GDM1 (cell line): Measurements from ENCODE around the gene ANKRD40.
"Not testable (repeated sequence)": the region's sequence is repeated elsewhere in the genome, so short reads cannot be mapped to it uniquely, and the experiment has no call there.

Experiments used
- DNase-seq: peaks from one replicate; lab custom pipeline; 2025; lab: John Stamatoyannopoulos, UW

The ANKRD40 gene, protein sequence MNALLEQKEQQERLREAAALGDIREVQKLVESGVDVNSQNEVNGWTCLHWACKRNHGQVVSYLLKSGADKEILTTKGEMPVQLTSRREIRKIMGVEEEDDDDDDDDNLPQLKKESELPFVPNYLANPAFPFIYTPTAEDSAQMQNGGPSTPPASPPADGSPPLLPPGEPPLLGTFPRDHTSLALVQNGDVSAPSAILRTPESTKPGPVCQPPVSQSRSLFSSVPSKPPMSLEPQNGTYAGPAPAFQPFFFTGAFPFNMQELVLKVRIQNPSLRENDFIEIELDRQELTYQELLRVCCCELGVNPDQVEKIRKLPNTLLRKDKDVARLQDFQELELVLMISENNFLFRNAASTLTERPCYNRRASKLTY

DNA sequence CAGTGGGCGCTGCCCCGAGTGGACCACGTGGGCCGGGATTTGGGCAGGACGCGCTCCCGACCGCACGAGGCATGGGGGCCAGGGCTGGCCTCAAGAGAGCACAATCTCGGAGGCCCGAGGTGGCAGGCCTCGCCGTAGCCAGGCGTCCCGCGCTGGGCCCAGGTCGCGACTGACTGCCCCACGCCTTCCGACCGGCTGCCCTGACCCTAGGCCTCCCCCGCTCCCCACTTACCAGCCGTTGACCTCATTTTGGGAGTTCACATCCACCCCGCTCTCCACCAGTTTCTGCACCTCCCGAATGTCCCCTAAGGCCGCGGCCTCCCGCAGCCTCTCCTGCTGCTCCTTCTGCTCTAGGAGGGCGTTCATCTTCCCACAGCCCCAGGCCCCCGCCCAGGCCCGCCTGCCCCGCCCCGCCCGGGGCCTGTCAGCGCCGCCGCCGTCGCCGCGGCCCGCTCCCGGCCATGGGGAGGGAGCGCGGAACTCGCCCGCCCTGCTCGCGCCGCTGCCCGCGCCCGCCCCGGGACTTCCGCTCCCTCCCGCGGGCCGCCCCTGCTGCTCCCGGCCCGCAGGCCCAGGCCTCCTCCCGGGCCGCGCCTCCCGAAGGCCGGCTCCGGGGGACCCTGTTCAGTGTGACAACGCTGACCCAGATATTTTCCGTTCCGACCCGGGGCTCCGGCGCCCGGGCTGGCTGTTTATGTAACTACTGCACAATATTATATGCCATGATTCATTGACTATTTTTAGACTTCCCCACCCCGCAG, at the start of gene ANKRD40:
Gene ANKRD40, minus strand, starts transcription at position 626 of the 761 bp plus-strand sequence. Its CDS starts 260 bp downstream, at position 366.
- peak; percentile 73 for DNase-seq

DNA sequence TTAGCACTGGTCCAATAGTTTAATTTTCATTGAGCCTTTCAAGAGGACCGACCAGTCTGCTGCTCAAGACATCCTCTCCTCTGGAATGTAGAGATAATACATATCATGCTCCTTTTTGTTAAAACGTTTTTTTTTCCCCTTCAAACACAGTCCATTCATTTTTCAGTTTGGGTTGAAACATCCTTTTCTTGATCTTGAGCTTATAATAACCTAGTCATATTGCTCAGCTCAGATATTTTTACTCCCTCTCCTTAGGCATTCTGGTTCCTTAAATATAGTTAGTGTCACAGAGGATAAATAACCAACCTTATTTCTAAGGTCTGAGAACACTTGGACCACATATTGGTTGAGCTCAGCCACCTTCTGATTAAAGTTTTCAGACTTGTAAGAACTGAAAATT, 46.8 kb upstream of the ANKRD40 start:
- no peak for DNase-seq

DNA sequence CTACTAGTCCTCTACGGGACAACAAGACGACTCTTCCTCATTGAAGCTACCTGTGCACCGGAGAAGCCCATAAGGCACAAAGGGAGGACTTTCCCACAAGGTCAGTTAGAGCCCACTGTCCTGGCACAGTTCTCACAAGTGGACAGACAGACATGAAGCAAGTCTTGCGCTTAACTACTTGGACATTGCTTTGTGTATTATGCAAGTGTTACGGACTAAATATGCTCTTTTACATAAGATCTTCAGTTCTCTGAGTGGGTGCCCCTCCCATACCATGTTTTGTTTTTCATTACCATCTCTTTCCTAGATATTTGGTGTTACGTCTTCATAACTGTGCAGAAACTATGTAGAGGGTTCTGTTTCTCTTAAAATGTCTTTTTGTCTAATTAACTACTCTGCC, 41.5 kb upstream of the ANKRD40 start:
- no peak for DNase-seq

DNA sequence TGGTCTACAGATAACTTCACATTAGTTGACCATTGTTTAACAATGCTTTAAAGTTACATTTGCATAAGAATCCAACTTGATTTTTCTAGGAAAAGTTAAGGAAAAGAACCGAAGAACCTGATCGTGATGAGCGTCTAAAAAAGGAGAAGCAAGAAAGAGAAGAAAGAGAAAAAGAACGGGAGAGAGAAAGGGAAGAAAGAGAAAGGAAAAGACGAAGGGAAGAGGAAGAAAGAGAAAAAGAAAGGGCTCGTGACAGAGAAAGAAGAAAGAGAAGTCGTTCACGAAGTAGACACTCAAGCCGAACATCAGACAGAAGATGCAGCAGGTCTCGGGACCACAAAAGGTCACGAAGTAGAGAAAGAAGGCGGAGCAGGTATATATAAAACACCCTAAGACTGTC, 37.9 kb upstream of the ANKRD40 start:
- no peak for DNase-seq

DNA sequence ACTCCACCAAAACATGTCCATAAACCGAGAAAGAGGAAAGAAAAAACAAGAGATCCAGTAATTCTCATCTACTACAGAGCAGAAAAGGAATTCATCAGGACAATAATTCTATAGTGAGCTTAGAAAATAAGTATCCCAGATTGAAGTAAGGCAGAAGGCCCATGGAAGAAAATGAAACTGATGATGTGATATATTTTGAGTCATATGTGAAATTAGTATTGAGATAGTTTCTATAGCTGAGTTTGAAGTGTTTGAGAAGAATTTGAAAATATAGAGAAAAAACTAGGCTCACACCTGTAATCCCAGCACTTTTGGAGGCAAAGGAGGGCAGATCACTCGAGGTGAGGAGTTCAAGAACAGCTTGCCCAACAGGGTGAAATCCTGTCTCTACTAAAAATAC, 31.4 kb upstream of the ANKRD40 start:
- DNase-seq = no peak

DNA sequence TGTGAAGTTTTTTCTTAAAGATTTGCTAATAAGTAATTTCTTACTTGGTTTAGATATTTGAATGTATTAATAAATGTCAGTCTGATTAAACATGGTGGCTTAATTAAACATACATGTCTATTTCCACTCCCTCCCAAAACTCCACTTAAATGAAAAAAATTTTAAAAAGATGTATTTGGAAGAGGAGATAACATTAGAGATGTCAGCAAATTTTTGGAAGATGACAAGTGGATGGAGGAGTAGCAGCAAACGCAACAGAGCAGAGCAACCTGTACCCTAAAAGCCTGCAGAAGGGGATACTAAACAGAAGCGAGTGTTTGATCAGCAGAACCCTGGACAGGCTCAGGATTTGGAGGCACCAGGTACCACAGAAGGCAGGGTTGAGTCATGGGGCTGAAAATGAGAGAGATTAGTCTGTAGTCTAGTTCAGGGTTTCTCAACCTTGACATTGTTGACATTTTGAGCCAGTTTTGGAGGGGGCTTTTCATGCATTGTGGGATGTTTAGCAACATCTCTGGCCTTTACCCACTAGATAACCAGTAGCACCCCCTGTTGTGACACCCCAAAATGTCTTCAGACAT, 29.5 kb upstream of the ANKRD40 start:
- no peak for DNase-seq

DNA sequence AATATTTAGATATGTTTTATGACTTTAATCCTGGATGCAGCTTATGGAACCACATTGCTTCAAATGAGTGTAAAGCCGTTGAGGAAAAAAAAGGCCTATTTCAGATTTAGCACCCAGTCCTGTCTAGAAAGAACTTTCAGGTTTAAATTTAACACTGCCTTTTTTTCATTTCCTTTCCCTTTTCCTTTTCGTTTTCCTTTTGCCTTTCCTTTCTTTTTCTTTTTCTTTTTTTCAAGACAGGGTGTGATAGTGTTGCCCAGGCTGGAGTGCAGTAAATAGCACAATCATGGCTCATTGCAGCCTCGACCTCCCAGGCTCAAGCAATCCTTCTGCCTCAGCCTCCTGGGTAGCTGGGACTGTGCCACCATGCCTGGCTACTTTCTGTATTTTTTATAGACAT, 27.6 kb upstream of the ANKRD40 start:
- no peak for DNase-seq

DNA sequence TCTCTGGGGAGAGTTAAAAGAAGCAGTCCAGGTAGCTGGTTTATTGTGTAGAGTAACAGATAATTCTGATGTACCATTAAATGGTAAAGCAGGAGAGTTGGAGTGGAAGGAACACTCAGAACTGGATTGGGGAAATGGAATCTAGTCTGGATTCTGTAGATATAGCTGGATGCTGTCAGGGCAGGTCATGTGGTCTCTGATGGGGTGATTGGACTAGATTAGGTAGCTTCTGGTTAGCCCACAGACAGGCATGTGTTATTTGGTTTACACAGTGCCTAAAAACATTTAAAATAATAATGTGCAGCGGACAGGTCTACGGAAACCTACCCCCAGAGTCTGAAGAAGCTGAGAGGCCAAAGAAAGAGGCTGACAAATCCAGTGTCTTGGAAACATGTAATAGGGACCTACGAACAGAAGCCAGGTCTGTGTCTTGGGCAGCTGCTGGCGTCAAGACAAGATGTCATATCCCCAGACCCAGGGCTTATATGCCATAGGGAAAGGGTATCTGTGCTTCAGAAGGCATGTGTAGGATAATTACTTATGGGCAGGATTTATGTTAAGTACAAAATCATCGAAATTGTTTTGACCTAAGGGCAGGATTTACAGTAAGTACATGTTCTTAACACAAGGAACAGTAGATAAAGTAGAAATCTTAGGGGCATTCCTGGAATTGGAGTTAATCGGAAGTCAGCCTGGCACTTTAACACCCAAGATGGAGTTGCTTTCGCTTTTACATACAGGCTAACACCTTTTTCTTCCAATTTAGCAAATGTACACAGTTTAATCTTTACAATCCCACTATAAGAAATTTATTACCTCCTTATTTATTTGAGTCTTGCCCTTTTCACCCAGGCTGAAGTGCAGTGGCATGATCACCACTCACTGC, 24.1 kb upstream of the ANKRD40 start:
- DNase-seq = no peak

DNA sequence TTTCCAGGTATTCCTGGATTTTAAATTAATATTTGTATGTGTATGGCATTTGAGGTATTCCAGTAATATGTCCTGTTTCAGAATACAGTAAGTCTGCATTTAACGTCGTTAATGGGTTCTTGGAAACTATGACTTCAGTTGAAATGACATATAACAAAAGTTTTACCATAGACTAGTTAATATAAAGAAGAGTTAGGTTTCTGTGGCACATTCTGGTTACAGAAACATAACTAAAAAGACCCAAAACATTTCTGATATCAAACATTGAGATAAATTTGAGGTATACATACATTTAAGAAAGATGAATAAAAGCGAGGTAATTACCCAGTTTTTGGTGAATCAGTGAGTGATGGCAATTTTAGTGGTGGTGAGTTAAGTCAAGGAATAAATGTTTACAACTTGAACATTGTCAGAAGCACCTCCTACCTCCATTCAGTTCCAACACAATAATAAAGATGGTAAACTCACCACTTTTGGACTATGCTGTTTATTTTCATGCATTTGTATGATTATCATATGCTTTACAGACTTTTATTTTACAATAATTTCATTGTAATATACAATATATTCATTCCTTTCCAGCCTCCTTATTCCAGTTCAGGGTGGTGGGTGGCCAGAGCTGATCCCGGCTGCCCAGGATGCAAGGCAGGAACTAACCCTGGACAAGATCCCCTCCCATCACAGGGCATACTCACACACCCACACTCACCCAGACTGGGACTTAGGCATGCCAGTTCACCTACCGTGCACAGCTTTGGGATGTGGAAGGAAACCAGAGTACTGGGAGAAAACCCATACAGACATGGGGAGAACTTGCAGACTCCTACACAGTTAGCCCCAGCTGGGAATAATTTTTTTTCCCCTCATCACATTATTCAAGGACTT, 21.4 kb upstream of the ANKRD40 start:
- DNase-seq = no peak

DNA sequence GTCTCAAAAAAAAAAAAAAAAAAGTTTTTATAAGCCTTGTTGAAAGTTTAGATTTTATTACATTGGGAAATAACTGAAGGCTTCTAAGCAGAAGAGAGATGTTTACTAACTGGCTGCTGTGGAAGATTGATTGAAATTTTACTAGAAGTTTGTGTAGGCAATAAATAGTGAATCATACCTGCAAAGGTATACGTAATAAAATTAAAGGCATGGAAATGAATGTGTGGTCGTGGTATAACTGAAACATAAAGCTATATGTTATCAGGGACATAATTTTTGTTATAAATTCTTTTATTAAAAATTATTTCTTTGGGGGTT, 20.4 kb upstream of the ANKRD40 start:
- no peak for DNase-seq

DNA sequence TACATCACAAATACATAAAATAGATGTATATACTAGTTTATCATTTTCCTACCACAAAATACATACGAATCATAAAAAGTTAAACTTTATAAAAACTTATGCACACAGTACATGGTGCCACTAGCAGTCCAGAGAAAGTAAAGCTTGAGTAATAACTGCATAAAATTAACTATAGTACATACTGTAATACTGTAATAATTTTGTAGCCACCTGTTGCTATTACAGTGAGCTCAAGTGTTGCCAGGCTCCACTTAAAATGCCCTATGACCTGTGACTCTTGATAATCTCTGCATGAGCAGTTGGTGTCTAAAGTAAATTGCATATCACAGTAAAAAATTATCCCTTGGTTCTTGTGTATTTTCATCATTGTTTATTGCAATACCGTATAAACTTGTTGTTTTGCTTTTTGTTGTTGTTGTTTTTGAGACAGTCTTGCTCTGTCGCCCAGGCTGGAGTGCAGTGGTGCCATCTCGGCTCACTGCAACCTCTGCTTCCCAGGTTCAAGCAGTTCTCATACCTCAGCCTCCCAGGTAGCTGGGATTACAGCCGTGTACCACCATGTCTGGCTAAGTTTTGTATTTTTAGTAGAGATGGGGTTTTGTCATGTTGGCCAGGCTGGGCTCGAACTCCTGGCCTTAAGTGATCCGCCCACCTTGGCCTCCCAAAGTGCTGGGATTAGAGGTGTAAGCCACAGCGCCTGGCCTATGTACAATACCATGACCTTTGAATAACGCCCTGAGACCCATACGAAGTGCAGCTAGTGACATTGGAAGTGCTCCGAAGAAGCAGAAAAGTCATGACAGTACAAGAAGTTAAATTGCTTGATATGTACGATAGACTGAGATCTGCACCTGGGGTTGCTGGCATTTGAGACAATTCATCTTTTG, 18.3 kb upstream of the ANKRD40 start:
- DNase-seq = no peak

DNA sequence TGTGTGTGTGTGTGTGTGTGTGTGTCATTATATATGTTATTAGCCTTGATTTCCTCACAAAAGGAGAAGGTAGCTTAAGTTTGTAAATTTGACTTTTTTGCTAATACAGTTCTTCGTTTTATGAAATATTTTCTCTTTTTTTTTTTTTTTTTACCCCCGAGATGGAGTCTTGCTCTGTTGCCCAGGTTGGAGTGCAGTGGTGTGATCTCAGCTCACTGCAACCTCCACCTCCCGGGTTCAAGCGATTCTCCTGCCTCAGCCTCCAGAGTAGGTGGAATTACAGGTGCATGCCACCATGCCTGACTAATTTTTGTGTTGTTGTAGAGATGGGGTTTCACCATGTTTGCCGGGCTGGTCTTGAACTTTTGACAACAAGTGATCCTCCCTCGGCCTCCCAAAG, 16.9 kb upstream of the ANKRD40 start:
- not testable (repeated sequence) for DNase-seq

DNA sequence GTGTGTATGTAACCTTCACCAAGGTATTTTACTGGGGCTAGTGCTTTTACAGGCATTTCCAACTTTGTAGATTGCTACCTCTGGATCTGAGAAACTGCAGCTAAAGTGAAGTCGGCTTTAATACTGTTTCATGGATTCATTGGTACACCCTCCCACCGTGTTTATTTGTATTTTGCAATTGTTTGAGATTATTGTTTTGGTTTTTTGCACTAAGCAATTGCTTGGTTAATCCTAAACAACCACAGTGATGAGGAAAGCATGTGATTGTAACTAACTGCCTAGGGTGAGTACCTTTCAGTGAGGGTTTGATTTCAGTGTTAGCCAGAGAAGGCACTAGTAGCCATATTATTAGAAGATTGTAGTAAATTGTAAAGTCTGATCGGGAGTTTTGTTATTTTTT, 15.0 kb upstream of the ANKRD40 start:
- no peak for DNase-seq

DNA sequence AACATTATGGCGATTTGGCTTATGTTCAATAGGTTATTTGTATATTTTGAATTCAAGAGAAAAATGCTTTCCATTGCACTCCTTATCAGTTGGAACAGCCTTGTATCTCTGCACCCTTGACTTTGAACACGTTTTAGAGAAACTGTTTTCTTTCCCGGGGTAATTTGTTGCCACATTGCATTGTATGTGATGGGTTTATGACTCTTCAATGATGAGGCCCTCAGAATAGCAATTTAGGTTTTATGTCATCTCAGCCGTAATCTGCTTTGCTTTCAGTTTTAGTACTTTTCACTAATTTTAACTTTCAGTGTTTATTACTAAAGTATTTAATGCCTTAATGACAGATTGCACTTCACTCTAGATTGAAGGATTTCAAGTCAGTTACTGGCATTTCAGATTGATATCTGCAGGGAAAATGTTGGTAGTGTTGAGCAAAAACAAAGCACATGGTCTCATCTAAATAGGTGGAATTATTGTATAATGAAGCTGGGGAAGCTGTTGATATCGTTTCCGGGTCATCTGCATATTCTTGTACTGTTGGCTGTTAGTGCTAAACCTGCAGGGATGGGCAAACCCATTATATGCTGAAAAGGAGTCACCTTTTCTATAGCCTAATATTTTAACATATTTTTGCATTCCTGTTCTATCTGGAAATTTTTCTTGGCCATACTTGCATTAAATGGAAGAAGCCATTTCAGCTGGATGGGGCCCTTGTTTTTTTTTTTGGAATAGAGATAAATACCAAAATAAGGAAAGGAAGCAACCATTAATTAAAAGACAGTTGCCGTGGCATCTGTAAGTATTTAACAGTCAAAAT, 13.7 kb upstream of the ANKRD40 start:
- DNase-seq = no peak

DNA sequence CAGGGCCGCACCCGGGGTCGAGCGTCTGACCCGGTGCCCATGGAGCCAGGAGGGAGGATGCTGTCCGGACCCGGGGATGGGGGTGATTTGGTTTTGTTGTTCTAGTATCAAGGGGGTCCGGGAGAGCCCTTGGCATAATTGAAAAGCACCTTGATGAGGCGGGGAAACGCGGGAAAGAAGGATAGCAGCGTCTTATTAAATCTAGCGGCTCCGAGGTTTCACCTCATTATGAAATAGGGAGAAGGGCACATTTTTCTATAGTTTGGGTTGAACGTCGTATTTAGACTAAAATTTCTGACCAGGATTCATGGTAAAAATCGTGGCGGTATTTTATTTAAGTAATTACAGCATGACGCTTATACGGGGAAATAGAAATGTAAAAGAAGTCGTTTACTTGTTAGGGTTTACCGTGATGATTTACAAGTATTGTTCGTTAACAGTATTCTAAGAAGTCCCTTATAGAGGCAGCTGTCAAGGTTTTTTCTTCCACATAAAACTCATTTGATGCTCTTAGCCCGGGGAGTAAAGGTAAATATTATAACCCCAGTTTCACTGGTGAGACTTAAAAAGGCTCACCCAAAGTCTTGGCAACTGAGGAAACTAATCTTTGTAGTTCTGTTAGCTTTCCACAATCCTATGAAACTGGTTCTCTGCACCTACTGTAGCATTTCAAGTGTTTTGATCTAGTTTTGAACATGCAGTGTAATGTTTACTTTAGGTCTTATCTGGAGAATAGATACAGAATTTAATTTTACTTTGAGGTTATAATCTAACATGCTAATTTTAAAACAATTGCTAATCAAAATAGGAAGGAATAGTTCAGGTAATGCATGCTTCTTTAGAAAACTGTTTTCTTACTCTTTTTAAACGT, 12.4 kb upstream of the ANKRD40 start:
- no peak for DNase-seq

DNA sequence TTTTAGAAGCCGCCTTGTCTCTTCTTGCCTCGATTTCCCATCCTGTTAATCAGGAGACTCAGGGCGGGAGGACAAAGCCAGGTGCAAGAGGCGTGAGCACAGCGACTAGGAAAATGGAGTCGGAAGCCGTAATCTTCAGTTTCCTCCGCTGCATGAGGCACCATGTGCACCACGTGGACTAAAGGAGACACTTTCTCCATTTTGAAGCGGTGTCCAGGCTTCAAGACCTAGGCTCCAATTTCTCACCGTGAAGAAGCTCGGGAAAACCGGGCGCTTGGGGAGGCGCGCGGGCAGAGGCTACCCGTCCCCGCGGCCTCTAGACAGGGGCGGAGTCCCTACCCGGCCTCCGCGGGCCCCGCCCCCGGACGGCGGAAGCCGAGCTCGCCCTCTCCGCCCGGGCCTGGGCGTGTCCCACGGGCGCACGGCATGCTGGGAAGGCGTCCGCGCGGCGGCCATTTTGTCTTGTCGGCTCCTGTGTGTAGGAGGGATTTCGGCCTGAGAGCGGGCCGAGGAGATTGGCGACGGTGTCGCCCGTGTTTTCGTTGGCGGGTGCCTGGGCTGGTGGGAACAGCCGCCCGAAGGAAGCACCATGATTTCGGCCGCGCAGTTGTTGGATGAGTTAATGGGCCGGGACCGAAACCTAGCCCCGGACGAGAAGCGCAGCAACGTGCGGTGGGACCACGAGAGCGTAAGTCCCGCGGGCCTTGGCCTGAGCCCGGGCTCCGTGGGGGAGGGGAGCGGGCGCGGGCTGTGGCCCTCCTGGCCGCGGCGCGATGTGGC, 11.6 kb upstream of the ANKRD40 start, which contains the start of gene LUC7L3:
Gene LUC7L3, plus strand, starts transcription at position 460 of the 780 bp plus-strand sequence. Its CDS starts 130 bp downstream, at position 590.
- peak; percentile 93 for DNase-seq

DNA sequence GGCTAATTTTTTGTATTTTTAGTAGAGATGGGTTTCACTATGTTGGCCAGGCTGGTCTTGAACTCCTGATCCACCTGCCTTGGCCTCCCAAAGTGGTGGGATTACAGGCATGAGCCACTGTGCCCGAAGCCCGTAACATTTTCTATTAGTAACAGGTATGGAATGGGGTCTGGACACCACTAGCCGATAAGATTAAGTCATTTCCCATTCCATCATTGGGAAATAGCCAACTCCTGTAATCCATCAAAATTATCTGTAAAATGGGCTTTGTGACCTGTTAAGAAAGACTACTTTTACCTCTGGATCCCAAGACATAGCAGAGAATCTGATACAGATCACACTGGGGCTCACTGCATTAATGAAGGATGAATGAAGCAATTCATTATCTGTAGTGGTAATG, 7.8 kb upstream of the ANKRD40 start:
- no peak for DNase-seq
